HG03159 (cell line): ENCODE data around the gene KCNJ10.
A peak's percentile ranks its signal among the peaks of the same experiment; 100 is the strongest.

Experiments used
- ATAC-seq: cut with Tn5 transposase; IDR thresholded peaks from one replicate; pipeline ENCODE4 v1.9.1; 2021; ENCODE audit warnings: mild to moderate bottlenecking, moderate library complexity; ENCODE audit not compliant: unreplicated experiment

KCNJ10 gene

DNA sequence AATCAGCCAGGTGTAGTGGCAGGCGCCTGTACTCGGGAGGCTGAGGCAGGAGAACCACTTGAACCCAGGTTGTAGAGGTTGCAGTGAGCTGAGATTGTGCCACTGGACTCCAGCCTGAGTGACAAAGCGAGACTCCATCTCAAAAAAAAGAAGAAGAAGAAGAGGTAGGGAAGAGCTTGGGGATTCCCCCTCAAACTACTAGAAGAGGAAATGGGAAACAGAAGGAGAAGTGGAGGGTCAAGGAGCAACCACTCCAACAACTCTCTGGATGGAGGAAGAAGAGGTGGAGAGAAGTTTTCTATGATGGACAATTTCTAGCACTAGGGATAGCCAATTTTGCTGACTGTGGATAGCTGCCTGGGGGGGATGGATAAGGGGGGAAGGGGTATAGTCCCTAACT, 101.1 kb downstream of the KCNJ10 start:
- no peak for ATAC-seq

GRCh38 chr1:159965263-159965662, 104.7 kb downstream of the KCNJ10 start:
- ATAC-seq = no peak

DNA sequence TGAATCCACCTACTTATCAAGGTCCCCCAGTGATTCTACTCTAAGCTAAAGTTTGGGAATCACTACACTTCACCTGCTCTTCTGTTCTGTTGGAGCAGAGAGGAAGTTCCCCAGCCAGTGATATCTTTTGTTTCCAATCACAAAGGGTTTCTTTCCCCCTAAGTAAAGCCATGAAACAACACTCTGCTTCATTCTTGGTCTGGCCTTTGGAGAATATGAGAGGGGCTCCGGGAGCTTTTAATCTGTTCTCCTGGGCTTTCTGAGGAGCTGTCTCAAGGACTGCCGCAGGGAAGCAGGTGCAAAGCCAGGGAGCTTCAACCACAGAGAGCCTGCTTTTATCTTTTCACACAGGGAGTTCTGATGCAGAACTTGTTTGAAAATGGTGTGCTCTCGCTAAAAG, 105.8 kb downstream of the KCNJ10 start:
- ATAC-seq = no peak

DNA sequence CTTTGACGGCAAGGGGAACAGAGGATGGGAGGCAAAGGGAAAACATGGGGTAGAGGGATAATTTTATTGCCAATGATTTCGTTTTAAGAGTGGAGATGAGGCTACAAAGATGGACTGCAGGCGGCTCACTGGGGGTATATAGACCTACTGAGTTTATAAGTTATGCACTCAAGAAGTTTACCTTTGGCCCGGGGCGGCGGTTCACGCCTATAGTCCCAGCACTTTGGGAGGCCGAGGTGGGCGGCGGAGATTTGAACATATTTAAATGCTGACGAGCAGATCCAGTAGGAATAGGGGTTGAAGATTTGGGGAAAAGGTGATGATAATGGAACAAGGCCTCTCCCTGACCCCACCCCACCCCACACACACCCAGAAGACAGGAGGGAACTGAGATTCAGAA, 107.8 kb downstream of the KCNJ10 start:
- ATAC-seq = no peak

- no peak for ATAC-seq
These were observed 108.3 kb downstream of the KCNJ10 start for GRCh38 chr1:159961636-159962035.

DNA sequence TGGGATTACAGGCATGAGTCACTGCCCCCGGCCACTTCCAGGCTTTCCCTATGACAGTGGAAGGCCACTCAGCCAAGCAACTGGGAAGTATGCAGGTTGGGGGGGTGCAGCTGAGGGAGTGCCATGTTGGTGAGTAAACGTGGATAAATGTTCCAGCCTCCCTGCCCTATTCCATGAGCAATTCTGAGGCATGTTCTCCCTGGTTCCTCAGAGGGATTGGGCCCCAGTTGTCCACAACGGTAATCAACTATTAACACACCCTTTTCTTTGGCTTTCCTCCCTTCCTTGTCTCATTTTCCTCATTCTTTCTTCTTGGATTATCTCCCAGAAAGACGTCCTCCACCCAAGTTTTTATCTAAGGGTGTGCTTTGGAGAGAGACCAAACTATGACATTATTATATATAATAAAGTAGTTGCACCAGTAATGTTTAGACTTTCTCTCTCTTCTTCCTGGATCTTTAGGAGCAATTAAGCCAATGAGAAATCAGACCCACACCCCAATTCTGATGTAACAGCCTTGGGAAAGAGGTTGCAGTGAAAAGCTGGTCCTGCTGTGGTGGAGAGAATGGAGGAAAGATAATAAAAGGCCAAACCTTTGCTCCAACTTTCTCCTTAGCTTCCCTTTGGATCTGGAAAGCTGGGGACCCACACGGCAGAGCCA, 109.1 kb downstream of the KCNJ10 start:
- ATAC-seq = no peak

DNA sequence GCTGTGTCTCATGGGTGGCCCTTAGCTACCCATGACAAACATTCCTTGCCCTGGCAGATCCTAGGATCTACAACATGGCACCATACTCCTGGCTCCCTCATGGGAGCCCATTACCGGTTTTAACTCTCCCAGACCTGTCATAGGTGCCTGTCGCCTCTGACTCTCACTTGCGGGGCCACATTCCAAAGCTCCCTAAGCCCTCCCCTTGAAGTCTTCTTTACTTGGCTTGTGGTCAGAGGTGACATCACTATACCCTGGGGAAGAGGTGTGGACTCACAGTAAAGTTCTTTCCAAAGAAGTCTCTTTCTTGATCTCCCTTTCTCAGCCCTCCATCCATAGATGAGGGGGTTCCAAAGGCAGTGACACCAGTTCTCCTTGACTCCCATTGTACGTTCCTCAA, 110.5 kb downstream of the KCNJ10 start:
- ATAC-seq = no peak

DNA sequence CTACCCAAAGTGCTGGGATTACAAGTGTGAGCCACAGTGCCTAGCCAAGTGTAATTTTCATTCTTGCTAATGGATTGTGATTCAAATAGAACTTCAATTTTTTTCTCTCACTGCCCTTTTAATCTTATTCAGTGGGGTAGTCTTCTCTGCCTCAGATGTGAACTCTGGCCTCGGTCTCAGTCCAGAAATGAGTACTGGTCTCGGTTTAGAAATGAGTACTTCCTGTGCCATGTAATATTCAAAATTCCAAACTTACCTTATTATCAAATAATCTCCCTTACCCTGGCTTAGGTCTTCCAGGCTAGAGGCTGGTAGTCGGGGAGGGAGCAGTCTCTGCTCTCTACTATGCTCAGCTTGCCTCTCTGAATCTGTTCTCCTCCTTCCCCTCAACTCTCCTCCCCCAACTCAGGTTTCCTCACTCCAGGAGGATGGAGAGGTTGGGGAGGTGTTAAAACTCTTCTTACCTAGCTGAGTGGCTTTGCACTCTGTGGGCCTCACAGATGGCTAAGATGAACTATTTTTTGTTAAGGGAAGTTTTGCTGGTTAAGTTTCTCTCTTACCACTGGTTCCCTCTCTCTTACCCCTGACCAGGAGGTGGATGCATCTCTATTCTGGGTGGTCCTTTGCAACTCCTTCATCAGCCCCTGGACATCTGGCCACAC, 111.1 kb downstream of the KCNJ10 start:
- ATAC-seq = peak; percentile 64

DNA sequence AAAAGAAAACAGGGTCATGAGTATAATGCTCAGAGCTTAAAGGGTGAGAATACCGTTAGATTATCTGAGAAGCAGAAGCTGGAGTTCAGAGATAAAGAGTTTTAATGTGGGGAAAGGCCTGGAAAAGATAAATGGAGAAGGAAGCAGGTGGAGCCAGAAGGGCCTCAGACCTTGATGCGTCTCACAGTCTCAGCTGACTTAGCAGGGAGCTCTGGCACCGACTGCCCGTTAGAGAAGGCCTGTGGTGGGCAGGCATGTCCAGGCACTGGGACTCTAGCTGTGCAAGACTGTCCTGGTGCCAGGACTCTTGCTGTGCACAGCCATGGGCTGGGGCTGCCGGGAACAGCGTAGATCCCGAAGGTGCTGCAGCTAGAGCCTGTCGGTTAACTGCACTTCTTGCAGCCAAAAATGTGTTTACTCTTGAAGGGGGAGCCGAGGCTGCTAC, 112.1 kb downstream of the KCNJ10 start:
- ATAC-seq = no peak

DNA sequence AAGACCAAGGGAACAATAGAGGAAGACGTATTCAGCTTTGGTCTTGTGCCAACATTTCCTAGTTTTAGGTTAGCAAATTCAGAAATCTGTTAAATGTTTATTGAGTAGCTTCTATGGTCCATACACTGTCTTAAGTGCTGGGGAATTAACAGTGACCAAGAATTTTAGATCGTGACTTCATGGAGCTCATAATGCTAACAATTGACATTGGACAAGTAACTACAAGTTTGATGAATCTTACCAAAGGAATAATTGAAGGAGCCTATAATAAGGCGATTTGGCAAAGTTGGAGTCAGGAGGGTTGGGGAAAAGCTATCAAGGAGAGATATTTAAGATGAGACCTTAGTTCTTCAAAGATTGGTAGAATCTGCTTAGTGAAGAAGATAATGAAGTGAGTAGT, 114.5 kb downstream of the KCNJ10 start:
- no peak for ATAC-seq

DNA sequence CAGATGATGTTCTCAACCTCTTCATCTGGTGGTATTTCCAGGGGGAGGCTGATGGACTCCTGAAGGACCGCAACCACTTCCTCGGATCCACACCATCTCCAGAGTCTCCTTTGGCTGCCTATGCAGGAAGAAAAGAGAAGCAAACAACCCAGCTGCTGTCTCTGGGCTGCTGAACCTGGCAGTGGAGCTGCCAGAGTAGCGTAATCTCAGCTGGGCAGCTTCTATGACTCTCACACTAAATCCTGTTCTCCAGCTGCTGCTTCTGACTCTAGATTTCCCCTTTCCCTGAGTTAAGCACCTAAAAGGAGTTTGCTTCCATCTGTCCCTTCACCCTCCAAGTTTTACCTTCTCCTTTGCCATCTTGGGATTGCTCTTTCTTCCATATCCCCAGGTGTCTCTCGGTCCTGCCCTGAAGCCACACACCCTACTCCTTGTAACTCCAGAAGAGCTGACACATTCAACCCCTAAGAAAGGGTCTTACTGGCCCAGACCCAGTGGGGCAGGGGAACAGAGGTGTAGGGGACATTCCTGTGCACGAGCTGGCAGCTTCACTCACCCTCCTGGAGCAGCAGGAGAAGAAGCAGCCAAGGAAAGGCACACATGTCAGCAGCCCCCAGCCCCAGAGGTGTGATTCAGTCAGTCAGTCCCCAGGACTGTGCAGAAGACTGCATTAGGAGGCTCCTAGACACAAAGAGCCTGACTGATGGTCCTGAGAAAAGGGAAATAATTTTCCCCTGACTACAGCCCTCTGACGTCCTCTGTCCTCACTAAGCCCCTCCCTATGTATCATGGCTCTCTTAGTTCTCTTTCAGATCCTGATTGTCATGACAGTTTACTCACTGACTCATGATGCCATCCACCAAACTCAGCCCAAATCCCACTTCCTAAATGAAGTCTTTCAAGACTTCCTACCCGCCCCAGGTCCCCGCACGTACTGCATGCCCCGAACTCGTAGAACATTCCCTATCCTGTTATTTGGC, 116.1 kb downstream of the KCNJ10 start, which contains the start of gene SLAMF9:
TSS of gene SLAMF9 (minus strand) at position 702 of the 980 bp plus-strand sequence. CDS start at position 602, 100 bp downstream.
- no peak for ATAC-seq

- ATAC-seq = no peak
These were observed 117.0 kb downstream of the KCNJ10 start for GRCh38 chr1:159952932-159953331.

DNA sequence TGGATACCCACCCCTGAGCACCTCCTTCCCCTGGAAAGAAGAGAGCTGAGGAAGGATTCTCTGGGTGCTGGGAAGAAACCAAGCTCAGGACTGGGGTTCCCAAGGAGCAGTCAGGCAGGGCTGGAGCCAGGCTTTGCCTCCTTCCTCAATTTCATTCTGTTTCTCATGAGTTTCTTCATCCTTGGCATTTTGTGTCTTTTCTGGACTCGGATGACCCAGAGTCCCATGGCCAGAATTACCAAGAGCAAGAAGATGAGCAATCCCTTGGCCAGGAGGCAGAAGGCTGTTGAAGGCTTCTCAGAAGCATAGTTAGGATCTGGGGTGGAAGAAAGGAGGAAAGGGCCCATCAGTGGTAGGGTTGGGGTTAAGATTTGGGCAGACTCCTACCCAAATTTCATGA, 118.4 kb downstream of the KCNJ10 start:
- ATAC-seq = no peak

GRCh38 chr1:159951016-159951415, 118.9 kb downstream of the KCNJ10 start:
- ATAC-seq = no peak

- ATAC-seq = no peak
These were observed 120.0 kb downstream of the KCNJ10 start for GRCh38 chr1:159949981-159950381.

GRCh38 chr1:159949123-159949522, 120.8 kb downstream of the KCNJ10 start:
- no peak for ATAC-seq
